GM12878 (cell line): Measurements from ENCODE around the gene KCNH5. TPM values are rescaled to one million over a fixed set of nuclear protein-coding genes. Genes with fewer than 3 reads are reported as not detected.

Experiments
- ATAC-seq: fragments of 200-7000 bp; cut with Tn5 transposase; 3 replicates; pipeline ENCODE4 v1.9.1; 2020; ENCODE audit warnings: mild to moderate bottlenecking, moderate library complexity
- BruUV-seq: library from RNA; stranded (reverse); fragments of 400-500 nt; replicated peaks from 2 replicates; lab custom pipeline; 2021; lab: Mats Ljungman, UMichigan
- CTCF ChIA-PET: fragments of 300-600 bp; sonication (Branson Sonifier 250); formaldehyde crosslinking; extraction: SDS; loops from one replicate; lab custom pipeline; 2021; ENCODE audit warnings: inconsistent platforms; lab: Yijun Ruan, JAX
- POLR2A ChIA-PET: fragments of 350-600 bp; formaldehyde crosslinking; extraction: SDS; loops from one replicate; lab custom pipeline; 2021; ENCODE audit warnings: inconsistent platforms; lab: Charles Lee
- RAD21 ChIA-PET: fragments of 300-600 bp; sonication (Branson Sonifier 250); formaldehyde crosslinking; loops from one replicate; lab custom pipeline; 2023; ENCODE audit warnings: antibody characterized with exemption; ENCODE audit not compliant: unreplicated experiment; lab: Charles Lee
- SMC1A ChIA-PET: fragments of 300-600 bp; sonication (Branson Sonifier 250); formaldehyde crosslinking; loops from one replicate; lab custom pipeline; 2023; ENCODE audit not compliant: unreplicated experiment, uncharacterized antibody; lab: Charles Lee
- DNase-seq: peaks from one replicate; pipeline ENCODE4 v3.0.0-alpha.2; 2011; ENCODE audit warnings: low read depth, low spot score
- FAIRE-seq: peaks from 3 replicates; lab custom pipeline; 2011; peaks lifted over from hg19 to GRCh38; lab: Jason Lieb, UNC
- H2AFZ ChIP-seq: 2 replicates; pipeline ENCODE4 v1.6.0; 2011; ENCODE audit warnings: low read depth, low read length, control low read depth; ENCODE audit not compliant: control insufficient read depth
- H3K27ac ChIP-seq: 2 replicates; pipeline ENCODE4 v1.5.1; 2011; ENCODE audit warnings: control low read depth; ENCODE audit not compliant: control insufficient read depth, insufficient read depth
- H3K27me3 ChIP-seq, 2 experiments: replicated peaks in 1 of 2; 2 replicates each; pipeline versions ENCODE4 v1.6.0 to v1.6.1; 2011; ENCODE audit warnings: low read length in 1 of 2; ENCODE audit not compliant: control insufficient read depth in 2 of 2, insufficient read depth in 2 of 2
- H3K36me3 ChIP-seq, 2 experiments: 2 replicates each; pipeline ENCODE4 v1.5.1; 2011; ENCODE audit warnings: low read length in 1 of 2; ENCODE audit not compliant: control insufficient read depth in 2 of 2, insufficient read depth in 2 of 2
- H3K4me1 ChIP-seq: 2 replicates; pipeline ENCODE4 v1.6.1; 2011; ENCODE audit warnings: mild to moderate bottlenecking, low read length, moderate library complexity, mixed read lengths; ENCODE audit not compliant: control insufficient read depth, insufficient read depth
- H3K4me2 ChIP-seq: 2 replicates; pipeline ENCODE4 v1.6.0; 2011; ENCODE audit warnings: control low read depth; ENCODE audit not compliant: control insufficient read depth, insufficient read depth
- H3K4me3 ChIP-seq: fragments of 200-600 bp; sonication (generic); 2 replicates; pipeline ENCODE4 v1.5.1; 2016
- H3K79me2 ChIP-seq: 2 replicates; pipeline ENCODE4 v1.6.0; 2011; ENCODE audit warnings: low read length; ENCODE audit not compliant: control insufficient read depth, insufficient read depth
- H3K9ac ChIP-seq: 2 replicates; pipeline ENCODE4 v1.8.0; 2011; ENCODE audit warnings: low read length, control low read depth, mixed read lengths; ENCODE audit not compliant: control insufficient read depth, insufficient read depth
- H3K9me3 ChIP-seq: replicated peaks from 3 replicates; pipeline ENCODE4 v1.5.1; 2011; ENCODE audit warnings: mild to moderate bottlenecking, low read length; ENCODE audit not compliant: control insufficient read depth, insufficient read depth
- H4K20me1 ChIP-seq: 2 replicates; pipeline ENCODE4 v1.6.0; 2011; ENCODE audit not compliant: control insufficient read depth, insufficient read depth
- BRCA1 ChIP-seq: IDR thresholded peaks from 2 replicates; pipeline ENCODE4 v1.6.1; 2011; ENCODE audit warnings: low read depth, low read length, improper control_type of control experiment
- CBFB ChIP-seq: IDR thresholded peaks from 2 replicates; pipeline ENCODE4 v1.6.1; 2016; ENCODE audit warnings: antibody characterized with exemption, low read depth
- CBX5 ChIP-seq: sonication (generic); IDR thresholded peaks from 2 replicates; pipeline ENCODE4 v1.6.1; 2016; ENCODE audit warnings: low read depth, moderate library complexity, mild to moderate bottlenecking, inconsistent platforms
- JUND ChIP-seq: IDR thresholded peaks from 2 replicates; pipeline ENCODE4 v1.6.1; 2012; ENCODE audit warnings: low read depth, mild to moderate bottlenecking, low read length, improper control_type of control experiment, moderate library complexity
- NFXL1 ChIP-seq: fragments of 450-650 bp; IDR thresholded peaks from 2 replicates; pipeline ENCODE4 v1.6.1; 2017; ENCODE audit warnings: antibody characterized with exemption, mild to moderate bottlenecking, borderline replicate concordance
- RELA ChIP-seq: fragments of 450-650 bp; IDR thresholded peaks from 2 replicates; pipeline ENCODE4 v1.8.0; 2014; ENCODE audit warnings: borderline replicate concordance; ENCODE audit not compliant: partially characterized antibody
- RUNX3 ChIP-seq: IDR thresholded peaks from 2 replicates; pipeline ENCODE4 v1.6.1; 2012; ENCODE audit warnings: low read length, inconsistent platforms
- SIX5 ChIP-seq: IDR thresholded peaks from 2 replicates; pipeline ENCODE4 v1.6.1; 2011; ENCODE audit warnings: mild to moderate bottlenecking, low read depth, low read length, moderate library complexity; ENCODE audit not compliant: severe bottlenecking
- TARDBP ChIP-seq: IDR thresholded peaks from 2 replicates; pipeline ENCODE4 v1.6.1; 2016; ENCODE audit warnings: borderline replicate concordance
- TCF3 ChIP-seq: IDR thresholded peaks from 2 replicates; pipeline ENCODE4 v1.6.1; 2012; ENCODE audit warnings: low read depth, mild to moderate bottlenecking, low read length, borderline replicate concordance; ENCODE audit not compliant: insufficient read depth
- YY1 ChIP-seq: IDR thresholded peaks from 2 replicates; pipeline ENCODE4 v1.6.1; 2011; ENCODE audit warnings: low read depth, mild to moderate bottlenecking, low read length
- ZNF207 ChIP-seq: fragments of 450-650 bp; IDR thresholded peaks from 2 replicates; pipeline ENCODE4 v1.6.1; 2014; ENCODE audit warnings: antibody characterized with exemption, mild to moderate bottlenecking, borderline replicate concordance
- ZNF592 ChIP-seq: fragments of 450-650 bp; IDR thresholded peaks from 2 replicates; pipeline ENCODE4 v1.6.1; 2017; ENCODE audit warnings: mild to moderate bottlenecking, moderate library complexity
- ZNF622 ChIP-seq: fragments of 450-650 bp; IDR thresholded peaks from 2 replicates; pipeline ENCODE4 v1.6.1; 2017; ENCODE audit warnings: mild to moderate bottlenecking, inconsistent platforms
- WGBS: methylation state at CpG from one replicate; pipeline ENCODE4 v1.1.6; 2016; ENCODE audit warnings: low lambda C conversion rate; ENCODE audit not compliant: insufficient replicate concordance, insufficient coverage; ENCODE audit errors: missing lambda C conversion rate; 5-methylcytosine and 5-hydroxymethylcytosine counted together
- in situ Hi-C: fragments of 300-500 bp; cut with MboI; formaldehyde crosslinking; loops from 9 replicates; pipeline ENCODE4 v1.14.3; 2018; ENCODE audit warnings: mixed read lengths
- intact Hi-C: fragments of 100-400 bp; cut with micrococcal nuclease; formaldehyde crosslinking; loops from one replicate; pipeline ENCODE4 v1.14.2; 2022; ENCODE audit not compliant: unreplicated experiment
- polyA plus RNA-seq, 11 experiments: library from polyadenylated mRNA; depleted of rRNA in 4 of 11; unstranded in 6 of 11; stranded (reverse) in 5 of 11; fragments of >200 nt; fragmentation: Nextera tagmentation in 4 of 11; fragmentation: Illumina TruSeq in 1 of 11; extraction: Ambion mirVana in 4 of 11; extraction: Trizol in 1 of 11; gene quantifications; 1 replicate in 1 of 11; 2 replicates in 10 of 11; pipeline versions ENCODE4 v1.2.1 to v1.2.3, GENCODE V29; 2011 to 2016; ENCODE audit warnings: inconsistent platforms in 2 of 11, missing spikeins in 2 of 11, low read depth in 1 of 11
- total RNA-seq, 4 experiments: library from RNA; depleted of rRNA in 3 of 4; stranded (reverse); fragments of >200 nt in 3 of 4; fragmentation: Illumina TruSeq in 1 of 4; extraction: Trizol in 1 of 4; gene quantifications; 2 replicates each; pipeline versions ENCODE4 v1.2.1 to v1.2.3, GENCODE V29; 2013 to 2021
- TF ChIP-seq, protein P1 (sequence below): IDR thresholded peaks from 2 replicates; pipeline ENCODE4 v1.6.1; 2012; ENCODE audit warnings: improper control_type of control experiment, low read depth, low read length; ENCODE audit not compliant: insufficient replicate concordance

KCNH5 gene
- total and polyA plus RNA-seq, 10 of the 15 experiments (the other 5 are each of a cell fraction or from before 2014, with no cell fraction given) = under 0.01 to 0.04 (median 0.04) TPM; not detected in 7

GRCh38 chr14:62889364-62889763 is 155.9 kb downstream of the KCNH5 start (continued):
- TF ChIP-seq BRCA1 = no peak
- no peak for TF ChIP-seq ZNF622
- no peak for TF ChIP-seq SIX5
- no peak for TF ChIP-seq RUNX3
- TF ChIP-seq ZNF207 = no peak
- TF ChIP-seq JUND = no peak

GRCh38 chr14:62886461-62886860 is 158.8 kb downstream of the KCNH5 start:
- no peak for ATAC-seq
- no peak overlapping the region for H3K4me2 ChIP-seq
- 5% methylated on average over 1 of the region's 1 CpG for WGBS
- TF ChIP-seq YY1 (no peak), TCF3 (no peak), RUNX3 (no peak), RELA (no peak), CBX5 (no peak), ZNF592 (no peak), NFXL1 (no peak), CBFB (no peak), TARDBP (no peak)
- TF ChIP-seq, protein P1, sequence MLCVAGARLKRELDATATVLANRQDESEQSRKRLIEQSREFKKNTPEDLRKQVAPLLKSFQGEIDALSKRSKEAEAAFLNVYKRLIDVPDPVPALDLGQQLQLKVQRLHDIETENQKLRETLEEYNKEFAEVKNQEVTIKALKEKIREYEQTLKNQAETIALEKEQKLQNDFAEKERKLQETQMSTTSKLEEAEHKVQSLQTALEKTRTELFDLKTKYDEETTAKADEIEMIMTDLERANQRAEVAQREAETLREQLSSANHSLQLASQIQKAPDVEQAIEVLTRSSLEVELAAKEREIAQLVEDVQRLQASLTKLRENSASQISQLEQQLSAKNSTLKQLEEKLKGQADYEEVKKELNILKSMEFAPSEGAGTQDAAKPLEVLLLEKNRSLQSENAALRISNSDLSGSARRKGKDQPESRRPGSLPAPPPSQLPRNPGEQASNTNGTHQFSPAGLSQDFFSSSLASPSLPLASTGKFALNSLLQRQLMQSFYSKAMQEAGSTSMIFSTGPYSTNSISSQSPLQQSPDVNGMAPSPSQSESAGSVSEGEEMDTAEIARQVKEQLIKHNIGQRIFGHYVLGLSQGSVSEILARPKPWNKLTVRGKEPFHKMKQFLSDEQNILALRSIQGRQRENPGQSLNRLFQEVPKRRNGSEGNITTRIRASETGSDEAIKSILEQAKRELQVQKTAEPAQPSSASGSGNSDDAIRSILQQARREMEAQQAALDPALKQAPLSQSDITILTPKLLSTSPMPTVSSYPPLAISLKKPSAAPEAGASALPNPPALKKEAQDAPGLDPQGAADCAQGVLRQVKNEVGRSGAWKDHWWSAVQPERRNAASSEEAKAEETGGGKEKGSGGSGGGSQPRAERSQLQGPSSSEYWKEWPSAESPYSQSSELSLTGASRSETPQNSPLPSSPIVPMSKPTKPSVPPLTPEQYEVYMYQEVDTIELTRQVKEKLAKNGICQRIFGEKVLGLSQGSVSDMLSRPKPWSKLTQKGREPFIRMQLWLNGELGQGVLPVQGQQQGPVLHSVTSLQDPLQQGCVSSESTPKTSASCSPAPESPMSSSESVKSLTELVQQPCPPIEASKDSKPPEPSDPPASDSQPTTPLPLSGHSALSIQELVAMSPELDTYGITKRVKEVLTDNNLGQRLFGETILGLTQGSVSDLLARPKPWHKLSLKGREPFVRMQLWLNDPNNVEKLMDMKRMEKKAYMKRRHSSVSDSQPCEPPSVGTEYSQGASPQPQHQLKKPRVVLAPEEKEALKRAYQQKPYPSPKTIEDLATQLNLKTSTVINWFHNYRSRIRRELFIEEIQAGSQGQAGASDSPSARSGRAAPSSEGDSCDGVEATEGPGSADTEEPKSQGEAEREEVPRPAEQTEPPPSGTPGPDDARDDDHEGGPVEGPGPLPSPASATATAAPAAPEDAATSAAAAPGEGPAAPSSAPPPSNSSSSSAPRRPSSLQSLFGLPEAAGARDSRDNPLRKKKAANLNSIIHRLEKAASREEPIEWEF = no peak

More at GRCh38 chr14:62886461-62886860, 158.8 kb downstream of the KCNH5 start:
- ChIA-PET RAD21 (no interaction called here), SMC1A (no interaction called here), POLR2A (no interaction called here), CTCF (interaction anchor here (0.6 kb wide), 1 partner anchor 17 kb away, joined by 3 read pairs; no protein-coding TSS in a partner anchor)
- H3K9me3 ChIP-seq = no peaks in the 10 kb centered on the region
- no peaks in the 10 kb centered on the region for H3K27me3 ChIP-seq
- H2AFZ ChIP-seq = no peak overlapping the region
- no peaks in the 10 kb centered on the region for H4K20me1 ChIP-seq
- BruUV-seq = no TSS peak
- H3K4me3 ChIP-seq = no peak overlapping the region
- H3K9ac ChIP-seq = no peak overlapping the region
- H3K79me2 ChIP-seq = no peaks in the 10 kb centered on the region
- no peaks in the 10 kb centered on the region for H3K36me3 ChIP-seq
- DNase-seq (no peak), FAIRE-seq (no peak)
- no peaks in the 10 kb centered on the region for H3K4me1 ChIP-seq
- no peak overlapping the region for H3K27ac ChIP-seq
- intact Hi-C loops = no loop called here
- in situ Hi-C loops = no loop called here
